ENCODE measurements around the gene STX17. TPM values are rescaled to one million over a fixed set of nuclear protein-coding genes. Genes with fewer than 3 reads are reported as not detected.

STX17 gene
- polyA plus RNA-seq, 2 of the 4 experiments (the other 2 are of a cell fraction), result 14.3 to 24.6 TPM

DNA sequence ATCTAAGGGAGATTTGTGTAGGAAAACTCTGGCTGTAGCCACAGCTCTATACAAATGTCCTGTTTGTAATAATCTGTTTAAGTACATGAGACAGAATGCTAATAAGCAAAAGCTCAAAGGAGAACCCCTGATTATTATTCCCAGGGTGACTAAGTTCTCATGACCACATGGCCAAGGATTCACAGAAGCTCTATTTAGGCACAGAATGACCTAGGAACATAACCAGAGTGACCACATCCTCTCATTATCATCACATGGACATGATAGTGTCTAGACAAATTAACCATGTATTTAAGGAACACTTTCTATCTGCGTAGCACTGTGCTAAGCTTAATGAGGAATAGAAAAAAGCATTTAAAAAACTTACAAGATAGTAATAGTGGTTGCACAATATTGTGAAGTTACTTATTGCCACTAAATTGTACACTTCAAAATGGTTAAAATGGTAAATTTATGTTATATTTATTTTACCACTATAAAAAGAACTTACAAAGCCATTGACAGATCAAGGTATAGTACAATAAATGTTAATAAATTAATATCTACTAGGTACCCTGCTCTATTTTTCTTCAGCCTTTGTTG is 56.3 kb downstream of the STX17 start:
- Histone ChIP-seq H3K4me2 (no peak overlapping the region), H3K4me1 (peaks cover 8% of the 10 kb centered on the region; the same call in 2 of the 3 replicates), H3K9me3 (no peaks in the 10 kb centered on the region), H3K27ac (no peak overlapping the region), H3K4me3 (no peak overlapping the region)
- CTCF ChIA-PET, result interaction anchor here (1.3 kb wide), 1 partner anchor 41 kb away, joined by 3 read pairs; no protein-coding TSS in a partner anchor
- no peak for FAIRE-seq
- no peak for DNase-seq (ENCODE audit: low read depth in 1 of 2, low spot score in 1 of 2)
- ATAC-seq, result no peak
- WGBS (ENCODE audit: missing lambda C conversion rate), result 97% methylated on average over 1 of the region's 1 CpG
- TF ChIP-seq CBX2 (IDR thresholded peaks at IDR 0.05; ENCODE audit: borderline replicate concordance, low read depth) (no peak), HEYL (CRISPR knock-in tag; IDR thresholded peaks at IDR 0.05) (no peak), RARB (CRISPR knock-in tag; IDR thresholded peaks at IDR 0.05) (no peak), NPAS2 (CRISPR knock-in tag; IDR thresholded peaks at IDR 0.05; ENCODE audit: borderline replicate concordance) (no peak), PHF8 (IDR thresholded peaks at IDR 0.05; ENCODE audit: borderline replicate concordance, low read depth) (no peak), CEBPB (IDR thresholded peaks at IDR 0.05) (no peak), FOSB (CRISPR knock-in tag; IDR thresholded peaks at IDR 0.05) (no peak), RFX5 (IDR thresholded peaks at IDR 0.05) (no peak), TFCP2L1 (CRISPR knock-in tag; IDR thresholded peaks at IDR 0.05) (no peak), JUN (IDR thresholded peaks at IDR 0.05) (no peak), BHLHE40 (IDR thresholded peaks at IDR 0.05; ENCODE audit: low read depth, low read length) (no peak)
- TF ChIP-seq, protein P1, sequence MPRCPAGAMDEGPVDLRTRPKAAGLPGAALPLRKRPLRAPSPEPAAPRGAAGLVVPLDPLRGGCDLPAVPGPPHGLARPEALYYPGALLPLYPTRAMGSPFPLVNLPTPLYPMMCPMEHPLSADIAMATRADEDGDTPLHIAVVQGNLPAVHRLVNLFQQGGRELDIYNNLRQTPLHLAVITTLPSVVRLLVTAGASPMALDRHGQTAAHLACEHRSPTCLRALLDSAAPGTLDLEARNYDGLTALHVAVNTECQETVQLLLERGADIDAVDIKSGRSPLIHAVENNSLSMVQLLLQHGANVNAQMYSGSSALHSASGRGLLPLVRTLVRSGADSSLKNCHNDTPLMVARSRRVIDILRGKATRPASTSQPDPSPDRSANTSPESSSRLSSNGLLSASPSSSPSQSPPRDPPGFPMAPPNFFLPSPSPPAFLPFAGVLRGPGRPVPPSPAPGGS (IDR thresholded peaks at IDR 0.05), result no peak
- TF ChIP-seq, protein P2, sequence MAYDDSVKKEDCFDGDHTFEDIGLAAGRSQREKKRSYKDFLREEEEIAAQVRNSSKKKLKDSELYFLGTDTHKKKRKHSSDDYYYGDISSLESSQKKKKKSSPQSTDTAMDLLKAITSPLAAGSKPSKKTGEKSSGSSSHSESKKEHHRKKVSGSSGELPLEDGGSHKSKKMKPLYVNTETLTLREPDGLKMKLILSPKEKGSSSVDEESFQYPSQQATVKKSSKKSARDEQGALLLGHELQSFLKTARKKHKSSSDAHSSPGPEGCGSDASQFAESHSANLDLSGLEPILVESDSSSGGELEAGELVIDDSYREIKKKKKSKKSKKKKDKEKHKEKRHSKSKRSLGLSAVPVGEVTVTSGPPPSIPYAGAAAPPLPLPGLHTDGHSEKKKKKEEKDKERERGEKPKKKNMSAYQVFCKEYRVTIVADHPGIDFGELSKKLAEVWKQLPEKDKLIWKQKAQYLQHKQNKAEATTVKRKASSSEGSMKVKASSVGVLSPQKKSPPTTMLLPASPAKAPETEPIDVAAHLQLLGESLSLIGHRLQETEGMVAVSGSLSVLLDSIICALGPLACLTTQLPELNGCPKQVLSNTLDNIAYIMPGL (CRISPR knock-in tag; IDR thresholded peaks at IDR 0.05; ENCODE audit: borderline replicate concordance), result no peak
- TF ChIP-seq, protein P3, sequence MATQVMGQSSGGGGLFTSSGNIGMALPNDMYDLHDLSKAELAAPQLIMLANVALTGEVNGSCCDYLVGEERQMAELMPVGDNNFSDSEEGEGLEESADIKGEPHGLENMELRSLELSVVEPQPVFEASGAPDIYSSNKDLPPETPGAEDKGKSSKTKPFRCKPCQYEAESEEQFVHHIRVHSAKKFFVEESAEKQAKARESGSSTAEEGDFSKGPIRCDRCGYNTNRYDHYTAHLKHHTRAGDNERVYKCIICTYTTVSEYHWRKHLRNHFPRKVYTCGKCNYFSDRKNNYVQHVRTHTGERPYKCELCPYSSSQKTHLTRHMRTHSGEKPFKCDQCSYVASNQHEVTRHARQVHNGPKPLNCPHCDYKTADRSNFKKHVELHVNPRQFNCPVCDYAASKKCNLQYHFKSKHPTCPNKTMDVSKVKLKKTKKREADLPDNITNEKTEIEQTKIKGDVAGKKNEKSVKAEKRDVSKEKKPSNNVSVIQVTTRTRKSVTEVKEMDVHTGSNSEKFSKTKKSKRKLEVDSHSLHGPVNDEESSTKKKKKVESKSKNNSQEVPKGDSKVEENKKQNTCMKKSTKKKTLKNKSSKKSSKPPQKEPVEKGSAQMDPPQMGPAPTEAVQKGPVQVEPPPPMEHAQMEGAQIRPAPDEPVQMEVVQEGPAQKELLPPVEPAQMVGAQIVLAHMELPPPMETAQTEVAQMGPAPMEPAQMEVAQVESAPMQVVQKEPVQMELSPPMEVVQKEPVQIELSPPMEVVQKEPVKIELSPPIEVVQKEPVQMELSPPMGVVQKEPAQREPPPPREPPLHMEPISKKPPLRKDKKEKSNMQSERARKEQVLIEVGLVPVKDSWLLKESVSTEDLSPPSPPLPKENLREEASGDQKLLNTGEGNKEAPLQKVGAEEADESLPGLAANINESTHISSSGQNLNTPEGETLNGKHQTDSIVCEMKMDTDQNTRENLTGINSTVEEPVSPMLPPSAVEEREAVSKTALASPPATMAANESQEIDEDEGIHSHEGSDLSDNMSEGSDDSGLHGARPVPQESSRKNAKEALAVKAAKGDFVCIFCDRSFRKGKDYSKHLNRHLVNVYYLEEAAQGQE (IDR thresholded peaks at IDR 0.05), result no peak
- TF ChIP-seq, protein P4, sequence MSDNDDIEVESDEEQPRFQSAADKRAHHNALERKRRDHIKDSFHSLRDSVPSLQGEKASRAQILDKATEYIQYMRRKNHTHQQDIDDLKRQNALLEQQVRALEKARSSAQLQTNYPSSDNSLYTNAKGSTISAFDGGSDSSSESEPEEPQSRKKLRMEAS (IDR thresholded peaks at IDR 0.05), result no peak
- POLR2A ChIA-PET, result no interaction called here

DNA sequence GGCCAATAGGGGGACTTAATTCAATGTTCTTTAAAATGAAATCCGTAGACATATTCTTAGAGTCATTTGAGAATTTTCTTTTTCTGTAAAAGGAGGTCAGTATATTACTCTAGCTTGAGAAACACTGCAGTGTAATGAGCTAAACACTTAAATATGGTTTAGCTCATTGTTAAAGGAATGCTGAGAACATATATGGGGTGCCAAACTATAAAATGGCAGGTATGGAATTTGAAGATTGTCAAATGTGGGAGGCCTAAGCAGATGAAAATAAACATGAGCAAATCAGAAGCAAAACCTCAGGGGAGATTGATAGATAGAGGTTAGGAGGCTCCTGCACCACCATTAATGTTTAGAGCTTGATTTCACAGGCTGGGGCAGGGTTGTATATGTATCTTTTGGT is 57.9 kb downstream of the STX17 start:
- Histone ChIP-seq H3K4me1 (peaks cover 8% of the 10 kb centered on the region; the same call in 2 of the 3 replicates), H3K9me3 (no peaks in the 10 kb centered on the region), H3K4me3 (no peak overlapping the region), H3K4me2 (no peak overlapping the region), H3K27ac (no peak overlapping the region)
- ChIA-PET CTCF (interaction anchor here (0.6 to 1.2 kb wide), 4 partner anchors 14 to 72 kb away, joined by 3 to 4 read pairs (median 3); no protein-coding TSS in a partner anchor), POLR2A (no interaction called here)
- WGBS (ENCODE audit: missing lambda C conversion rate), result 88% methylated on average over 1 of the region's 1 CpG
- DNase-seq (ENCODE audit: low read depth in 1 of 2, low spot score in 1 of 2) (no peak), FAIRE-seq (no peak), ATAC-seq (no peak)
- TF ChIP-seq SREBF2 (IDR thresholded peaks at IDR 0.05), result no peak
- TF ChIP-seq, protein P2 (CRISPR knock-in tag; IDR thresholded peaks at IDR 0.05; ENCODE audit: borderline replicate concordance), result no peak
- TF ChIP-seq SMC3 (IDR thresholded peaks at IDR 0.05), result no peak
- TF ChIP-seq BHLHE40 (IDR thresholded peaks at IDR 0.05; ENCODE audit: low read depth, low read length), result no peak
- TF ChIP-seq PHF8 (IDR thresholded peaks at IDR 0.05; ENCODE audit: borderline replicate concordance, low read depth), result no peak
- TF ChIP-seq EHMT2 (IDR thresholded peaks at IDR 0.05; ENCODE audit: low read depth), result no peak
- TF ChIP-seq, protein P5, sequence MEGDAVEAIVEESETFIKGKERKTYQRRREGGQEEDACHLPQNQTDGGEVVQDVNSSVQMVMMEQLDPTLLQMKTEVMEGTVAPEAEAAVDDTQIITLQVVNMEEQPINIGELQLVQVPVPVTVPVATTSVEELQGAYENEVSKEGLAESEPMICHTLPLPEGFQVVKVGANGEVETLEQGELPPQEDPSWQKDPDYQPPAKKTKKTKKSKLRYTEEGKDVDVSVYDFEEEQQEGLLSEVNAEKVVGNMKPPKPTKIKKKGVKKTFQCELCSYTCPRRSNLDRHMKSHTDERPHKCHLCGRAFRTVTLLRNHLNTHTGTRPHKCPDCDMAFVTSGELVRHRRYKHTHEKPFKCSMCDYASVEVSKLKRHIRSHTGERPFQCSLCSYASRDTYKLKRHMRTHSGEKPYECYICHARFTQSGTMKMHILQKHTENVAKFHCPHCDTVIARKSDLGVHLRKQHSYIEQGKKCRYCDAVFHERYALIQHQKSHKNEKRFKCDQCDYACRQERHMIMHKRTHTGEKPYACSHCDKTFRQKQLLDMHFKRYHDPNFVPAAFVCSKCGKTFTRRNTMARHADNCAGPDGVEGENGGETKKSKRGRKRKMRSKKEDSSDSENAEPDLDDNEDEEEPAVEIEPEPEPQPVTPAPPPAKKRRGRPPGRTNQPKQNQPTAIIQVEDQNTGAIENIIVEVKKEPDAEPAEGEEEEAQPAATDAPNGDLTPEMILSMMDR (IDR thresholded peaks at IDR 0.05), result no peak
- no peak for TF ChIP-seq NR3C1 (IDR thresholded peaks at IDR 0.05)
- TF ChIP-seq EHF (CRISPR knock-in tag; IDR thresholded peaks at IDR 0.05), result no peak
- TF ChIP-seq RARB (CRISPR knock-in tag; IDR thresholded peaks at IDR 0.05), result no peak
- no peak for TF ChIP-seq CBX8 (IDR thresholded peaks at IDR 0.05)
- TF ChIP-seq, protein P6, sequence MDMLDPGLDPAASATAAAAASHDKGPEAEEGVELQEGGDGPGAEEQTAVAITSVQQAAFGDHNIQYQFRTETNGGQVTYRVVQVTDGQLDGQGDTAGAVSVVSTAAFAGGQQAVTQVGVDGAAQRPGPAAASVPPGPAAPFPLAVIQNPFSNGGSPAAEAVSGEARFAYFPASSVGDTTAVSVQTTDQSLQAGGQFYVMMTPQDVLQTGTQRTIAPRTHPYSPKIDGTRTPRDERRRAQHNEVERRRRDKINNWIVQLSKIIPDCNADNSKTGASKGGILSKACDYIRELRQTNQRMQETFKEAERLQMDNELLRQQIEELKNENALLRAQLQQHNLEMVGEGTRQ (IDR thresholded peaks at IDR 0.05), result no peak
- TF ChIP-seq, protein P7, sequence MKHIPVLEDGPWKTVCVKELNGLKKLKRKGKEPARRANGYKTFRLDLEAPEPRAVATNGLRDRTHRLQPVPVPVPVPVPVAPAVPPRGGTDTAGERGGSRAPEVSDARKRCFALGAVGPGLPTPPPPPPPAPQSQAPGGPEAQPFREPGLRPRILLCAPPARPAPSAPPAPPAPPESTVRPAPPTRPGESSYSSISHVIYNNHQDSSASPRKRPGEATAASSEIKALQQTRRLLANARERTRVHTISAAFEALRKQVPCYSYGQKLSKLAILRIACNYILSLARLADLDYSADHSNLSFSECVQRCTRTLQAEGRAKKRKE (CRISPR knock-in tag; IDR thresholded peaks at IDR 0.05; ENCODE audit: low read depth), result no peak
